NCI-H82 treated with DMSO at 0.1 percent for 48 hours (cell line): ENCODE measurements around the gene MEIS3.

ENCODE experiments used
- DNase-seq: peaks from one replicate; lab custom pipeline; 2025; ENCODE audit not compliant: unreplicated experiment; lab: John Stamatoyannopoulos, UW

MEIS3 gene

DNA sequence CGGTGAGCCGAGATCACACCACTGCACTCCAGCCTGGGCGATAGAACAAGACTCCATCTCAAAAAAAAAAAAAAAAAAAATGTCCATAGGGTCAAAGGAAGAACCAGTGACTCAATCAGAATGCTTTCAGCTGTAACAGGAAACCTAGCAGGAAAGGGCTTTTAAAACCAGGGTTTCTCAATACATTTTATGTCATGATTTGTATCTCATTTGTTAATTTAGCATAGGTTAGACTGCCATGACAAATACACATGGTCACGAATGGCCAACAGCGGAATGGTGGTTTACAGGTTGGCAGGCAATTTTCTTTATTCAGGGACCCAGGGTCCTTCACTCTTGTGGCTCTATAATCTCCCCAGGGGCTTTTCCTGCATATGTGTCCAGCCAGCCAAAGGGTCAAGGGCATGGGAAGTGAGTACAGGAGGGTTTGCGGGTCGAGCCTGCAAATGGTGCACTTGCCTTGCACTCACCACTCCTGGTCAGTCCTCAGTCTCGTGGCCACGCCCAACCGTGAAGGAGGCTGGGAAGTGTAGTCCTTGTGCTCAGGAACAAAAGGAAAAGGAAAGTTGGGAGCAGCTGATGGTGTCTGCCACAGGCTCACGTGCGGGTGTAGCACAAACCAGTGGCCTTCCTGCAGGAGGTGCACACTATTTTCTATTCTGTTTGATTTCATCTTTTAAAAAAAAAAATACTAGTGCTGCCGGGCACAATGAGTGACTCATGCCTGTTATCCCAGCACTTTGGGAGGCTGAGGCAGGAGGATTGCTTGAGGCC, 55.4 kb downstream of the MEIS3 start:
- no peak for DNase-seq

DNA sequence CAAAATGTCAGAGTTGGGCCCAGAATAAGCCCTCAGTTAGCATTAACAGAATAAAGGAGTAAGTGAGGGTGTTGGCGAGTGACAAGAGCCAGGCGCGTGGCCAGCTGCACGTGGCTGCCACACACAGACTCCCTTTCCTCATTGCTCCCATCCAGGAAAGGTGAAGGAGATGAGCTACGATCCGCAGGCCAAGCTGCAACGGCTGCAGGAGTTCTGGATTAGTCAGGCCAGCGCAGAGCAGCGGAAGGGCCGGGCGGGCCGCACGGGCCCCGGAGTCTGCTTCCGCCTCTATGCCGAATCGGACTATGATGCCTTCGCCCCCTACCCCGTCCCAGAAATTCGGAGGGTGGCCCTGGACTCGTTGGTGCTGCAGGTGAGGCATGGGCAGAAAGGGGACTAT, 57.0 kb downstream of the MEIS3 start:
- no peak for DNase-seq

DNA sequence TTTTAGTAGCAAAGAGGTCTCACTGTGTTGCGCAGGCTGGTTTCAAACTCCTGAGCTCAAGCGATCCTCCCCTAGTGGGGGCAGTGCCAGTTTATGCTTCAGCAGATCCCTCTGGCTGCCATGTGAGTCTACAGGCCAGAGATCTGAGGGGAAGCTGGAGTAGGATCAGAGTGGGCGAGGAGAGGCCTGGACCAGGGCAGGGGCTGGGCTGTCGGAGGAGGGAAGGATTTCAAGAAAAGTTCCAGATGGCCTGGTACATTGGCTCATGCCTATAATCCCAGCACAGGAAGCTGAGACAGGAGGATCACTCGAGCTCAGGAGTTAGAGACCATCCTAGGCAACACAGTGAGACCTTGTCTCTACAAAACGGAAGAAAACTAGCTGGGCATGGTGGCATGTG, 60.4 kb downstream of the MEIS3 start:
- DNase-seq, result no peak

DNA sequence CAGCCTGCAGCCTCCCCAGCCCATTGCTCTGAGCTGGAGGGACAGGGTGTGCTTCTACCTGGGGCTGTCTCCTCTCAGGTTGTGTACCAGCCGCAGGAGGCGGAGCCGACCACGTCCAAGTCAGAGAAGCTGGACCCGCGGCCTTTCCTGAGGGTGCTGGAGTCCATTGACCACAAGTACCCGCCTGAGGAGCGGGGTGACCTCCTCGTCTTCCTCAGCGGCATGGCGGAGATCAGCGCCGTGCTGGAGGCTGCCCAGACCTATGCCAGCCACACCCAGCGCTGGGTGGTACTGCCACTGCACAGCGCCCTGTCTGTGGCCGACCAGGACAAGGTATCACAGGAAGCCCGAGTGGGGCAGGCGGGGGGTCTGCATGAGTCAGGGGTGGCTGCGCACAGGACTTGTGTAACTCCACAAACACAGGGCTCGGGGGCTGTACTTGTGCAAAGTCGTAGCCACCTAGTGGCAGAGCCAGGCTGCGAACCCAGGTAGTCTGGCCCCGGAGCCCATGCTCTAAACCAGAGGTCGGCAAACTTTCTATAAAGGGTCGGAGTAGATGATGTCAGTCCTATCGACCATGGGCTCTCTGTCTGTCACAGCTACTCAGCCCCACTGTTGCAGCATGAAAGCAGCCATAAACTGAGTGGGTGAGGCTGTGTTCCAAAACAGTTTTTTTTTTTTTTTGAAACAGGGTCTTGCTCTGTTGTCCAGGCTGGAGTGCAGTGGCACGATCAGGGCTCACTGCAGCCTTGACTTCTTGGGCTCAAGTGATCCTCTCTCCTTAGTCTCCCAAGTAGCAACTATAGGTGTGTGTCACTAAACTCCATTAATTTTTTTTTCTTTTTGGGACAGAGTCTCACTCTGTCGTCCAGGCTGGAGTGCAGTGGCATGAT, 61.3 kb downstream of the MEIS3 start:
- no peak for DNase-seq

DNA sequence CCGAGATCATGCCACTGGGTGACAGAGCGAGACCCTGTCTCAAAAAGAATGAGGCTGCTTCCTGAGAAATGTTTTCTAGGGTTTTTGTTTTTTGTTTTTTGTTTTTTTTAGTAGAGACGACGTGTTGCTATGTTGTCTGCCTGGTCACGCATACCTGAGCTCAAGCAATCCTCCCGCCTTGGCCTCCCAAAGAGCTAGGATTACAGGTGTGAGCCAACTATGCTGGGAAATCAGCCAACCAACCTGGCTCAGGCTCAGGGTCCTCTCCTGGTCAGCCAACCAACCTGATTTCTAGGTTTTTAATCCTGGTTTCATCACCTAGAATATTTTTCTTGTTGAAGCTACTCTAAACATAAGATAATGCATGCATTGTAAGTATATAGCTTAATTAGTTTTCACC, 62.4 kb downstream of the MEIS3 start:
- no peak for DNase-seq

DNA sequence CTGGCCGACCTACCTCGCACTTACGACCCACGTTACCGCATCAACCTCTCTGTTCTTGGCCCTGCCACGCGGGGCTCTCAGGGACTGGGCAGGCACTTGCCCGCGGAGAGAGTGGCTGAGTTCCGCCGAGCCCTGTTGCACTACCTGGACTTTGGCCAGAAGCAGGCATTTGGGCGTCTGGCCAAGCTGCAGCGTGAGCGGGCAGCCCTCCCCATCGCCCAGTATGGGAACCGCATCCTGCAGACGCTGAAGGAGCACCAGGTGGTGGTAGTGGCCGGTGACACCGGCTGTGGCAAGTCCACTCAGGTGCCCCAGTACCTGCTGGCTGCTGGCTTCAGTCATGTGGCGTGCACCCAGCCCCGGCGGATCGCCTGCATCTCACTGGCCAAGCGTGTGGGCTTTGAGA, 66.0 kb downstream of the MEIS3 start:
- DNase-seq, result no peak
